Cerebellar cortex (tissue), 1 donor: ENCODE results near the gene AHDC1.
A peak's percentile ranks its signal among the peaks of the same experiment; 100 is the strongest.

ENCODE experiments used
- DNase-seq: peaks from one replicate; pipeline ENCODE4 v3.0.0-alpha.2; 2015; ENCODE audit warnings: low spot score

AHDC1 gene

DNA sequence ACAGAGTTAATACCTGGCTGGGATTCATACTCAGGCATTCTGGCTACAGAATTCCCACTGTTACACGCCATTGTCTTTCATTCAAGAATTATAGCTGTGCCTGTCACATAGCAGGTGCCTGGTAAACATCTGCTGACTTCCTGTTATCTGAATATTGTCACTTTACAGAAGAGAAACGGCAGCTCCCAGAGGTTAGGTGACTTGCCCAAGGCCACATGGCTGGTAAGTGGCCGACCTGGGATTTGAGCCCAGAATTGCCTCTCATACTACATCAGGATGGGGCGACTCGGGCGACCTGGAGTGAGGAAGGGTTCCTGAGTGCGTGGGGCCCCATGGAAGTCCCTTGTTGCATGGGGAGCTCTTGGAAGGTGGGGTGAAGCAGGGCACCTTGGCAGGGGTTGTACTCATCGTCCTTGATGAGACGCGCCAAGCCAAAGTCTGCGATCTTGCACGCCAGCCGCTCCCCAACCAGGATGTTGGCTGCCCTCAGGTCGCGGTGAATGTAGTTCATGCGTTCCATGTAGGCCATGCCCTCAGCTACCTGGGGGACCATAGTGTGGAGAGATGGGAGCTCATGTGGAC is 10.2 kb upstream of the AHDC1 start:
- no peak for DNase-seq

GRCh38 chr1:27612718-27613117 is 8.8 kb upstream of the AHDC1 start:
- no peak for DNase-seq

DNA sequence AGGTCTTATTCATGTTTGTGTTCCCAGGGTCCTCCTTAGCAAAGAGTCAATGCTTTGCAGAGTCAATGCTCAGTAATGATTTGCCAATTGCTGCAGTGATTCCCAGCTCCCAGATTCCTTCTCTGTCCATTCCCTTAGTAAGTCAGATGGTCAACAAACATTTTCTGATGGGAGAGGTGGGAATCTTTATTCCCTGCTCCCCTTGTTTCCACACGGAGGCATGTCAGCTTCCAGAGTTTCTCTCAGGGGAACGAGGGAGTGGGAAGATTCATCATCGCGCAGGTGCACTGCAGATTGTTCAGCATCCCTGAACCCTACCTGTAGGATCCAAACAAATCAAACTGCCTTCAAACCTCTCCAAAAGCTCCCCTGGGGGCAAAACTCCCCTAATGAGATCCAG is 7.5 kb upstream of the AHDC1 start:
- no peak for DNase-seq

DNA sequence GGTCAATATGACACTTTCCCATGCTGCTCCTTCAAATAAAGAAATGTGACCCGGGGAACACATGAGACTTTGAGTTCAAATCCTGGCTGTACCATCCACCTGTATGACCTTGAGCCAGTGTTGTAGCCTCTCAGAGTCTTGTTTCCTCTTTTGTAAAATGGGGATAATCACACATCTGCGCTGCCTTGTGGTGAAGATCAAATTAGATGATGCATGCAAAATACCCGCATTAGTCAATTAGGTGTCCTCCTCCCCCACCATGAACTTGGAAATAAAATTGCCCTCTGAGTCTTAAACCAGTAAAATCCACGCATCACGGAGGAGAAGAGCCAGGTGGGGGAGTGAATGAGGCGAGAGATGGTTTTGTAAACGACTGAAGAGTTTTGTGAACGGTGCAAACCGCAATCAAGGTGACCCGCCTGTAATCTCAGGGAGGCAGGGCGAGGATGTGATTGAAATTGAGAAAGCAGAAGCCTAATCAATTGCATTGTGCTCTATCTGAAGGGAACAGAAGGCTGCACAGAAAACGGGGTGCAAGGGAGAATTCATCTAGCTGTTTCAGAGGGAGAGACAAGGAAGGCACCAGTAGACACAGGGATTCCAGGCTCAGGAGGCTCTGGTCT is 5.8 kb upstream of the AHDC1 start:
- DNase-seq, result no peak

GRCh38 chr1:27609210-27609555 is 5.2 kb upstream of the AHDC1 start:
- no peak for DNase-seq

- DNase-seq, result no peak
Observed at GRCh38 chr1:27607239-27607804, 3.4 kb upstream of the AHDC1 start.

DNA sequence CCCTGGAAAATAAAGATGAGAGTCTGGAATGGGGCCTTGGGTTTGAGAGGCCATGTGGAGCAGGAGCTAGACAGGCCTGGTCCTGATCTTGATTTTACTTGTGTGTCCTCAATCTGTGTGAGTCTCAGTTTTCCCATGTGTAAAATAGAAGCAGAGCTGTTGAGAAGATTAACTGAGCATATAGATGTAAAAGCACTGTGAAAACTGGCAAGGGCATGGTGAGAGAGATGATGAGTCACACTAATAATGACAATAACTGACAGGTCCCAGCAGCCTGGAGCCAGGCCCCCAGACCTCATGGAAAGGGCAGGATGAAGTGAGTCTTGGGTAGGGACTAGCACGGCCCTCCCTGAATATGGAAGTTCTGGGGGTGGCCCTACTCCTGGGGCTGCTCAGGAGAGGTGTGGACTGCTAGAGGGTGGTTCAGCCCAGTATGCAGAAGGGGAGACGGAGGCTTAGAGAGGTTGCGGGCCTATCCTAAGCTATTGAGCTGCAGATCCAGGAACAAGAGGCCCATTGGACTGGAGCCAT is 2.8 kb upstream of the AHDC1 start:
- DNase-seq, result no peak

DNA sequence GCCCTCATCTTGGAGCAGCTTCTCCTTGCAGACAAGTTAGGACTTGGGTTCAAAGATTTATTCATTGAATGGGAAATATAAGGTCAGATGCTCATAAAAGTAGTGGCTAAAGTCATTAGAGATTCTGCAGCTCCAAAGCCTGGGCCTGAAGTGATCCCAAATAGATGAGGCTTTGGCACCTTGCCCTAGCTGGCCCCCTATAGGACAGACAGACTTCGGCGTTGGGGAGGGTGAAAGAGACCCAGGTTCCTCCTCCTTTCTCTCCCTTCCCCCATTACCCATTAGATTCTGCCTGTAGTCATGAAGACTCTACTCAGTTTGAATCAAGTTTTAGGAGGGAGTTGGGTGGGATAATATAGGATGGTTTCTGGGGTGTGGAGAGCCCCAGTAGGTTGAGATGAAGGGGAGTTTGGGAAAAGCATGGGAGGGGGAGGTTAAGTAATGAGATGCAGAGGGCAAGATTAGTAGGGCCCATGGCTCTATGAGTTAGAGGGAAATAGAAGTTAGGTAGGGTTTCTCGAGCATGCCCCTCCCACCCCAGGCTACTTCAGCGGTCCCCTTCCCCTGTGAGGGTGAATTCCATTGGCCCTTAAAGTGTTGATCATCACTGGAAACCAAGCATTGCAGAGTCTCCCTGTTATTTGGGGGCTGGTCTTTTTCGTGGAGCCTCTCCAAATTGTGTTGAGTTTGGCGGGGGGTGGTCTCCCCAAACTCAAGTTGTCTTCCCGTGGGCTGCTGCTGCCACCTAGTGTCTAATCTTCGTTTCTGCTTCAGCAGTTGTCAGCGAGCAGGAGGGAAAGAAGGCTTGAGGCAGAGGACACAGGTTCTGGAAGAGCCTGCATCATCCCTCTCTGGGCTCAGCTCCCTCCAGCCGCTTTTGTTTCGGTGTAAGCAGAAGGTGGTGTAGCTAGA is 2.1 kb upstream of the AHDC1 start:
- peak; percentile 86 for DNase-seq

- DNase-seq, result no peak
Observed at GRCh38 chr1:27605300-27605766, 1.4 kb upstream of the AHDC1 start.

GRCh38 chr1:27604579-27605299 is 795 bp upstream of the AHDC1 start:
- DNase-seq, result no peak

GRCh38 chr1:27603309-27603680 is 649 bp downstream of the AHDC1 start:
- no peak for DNase-seq

DNA sequence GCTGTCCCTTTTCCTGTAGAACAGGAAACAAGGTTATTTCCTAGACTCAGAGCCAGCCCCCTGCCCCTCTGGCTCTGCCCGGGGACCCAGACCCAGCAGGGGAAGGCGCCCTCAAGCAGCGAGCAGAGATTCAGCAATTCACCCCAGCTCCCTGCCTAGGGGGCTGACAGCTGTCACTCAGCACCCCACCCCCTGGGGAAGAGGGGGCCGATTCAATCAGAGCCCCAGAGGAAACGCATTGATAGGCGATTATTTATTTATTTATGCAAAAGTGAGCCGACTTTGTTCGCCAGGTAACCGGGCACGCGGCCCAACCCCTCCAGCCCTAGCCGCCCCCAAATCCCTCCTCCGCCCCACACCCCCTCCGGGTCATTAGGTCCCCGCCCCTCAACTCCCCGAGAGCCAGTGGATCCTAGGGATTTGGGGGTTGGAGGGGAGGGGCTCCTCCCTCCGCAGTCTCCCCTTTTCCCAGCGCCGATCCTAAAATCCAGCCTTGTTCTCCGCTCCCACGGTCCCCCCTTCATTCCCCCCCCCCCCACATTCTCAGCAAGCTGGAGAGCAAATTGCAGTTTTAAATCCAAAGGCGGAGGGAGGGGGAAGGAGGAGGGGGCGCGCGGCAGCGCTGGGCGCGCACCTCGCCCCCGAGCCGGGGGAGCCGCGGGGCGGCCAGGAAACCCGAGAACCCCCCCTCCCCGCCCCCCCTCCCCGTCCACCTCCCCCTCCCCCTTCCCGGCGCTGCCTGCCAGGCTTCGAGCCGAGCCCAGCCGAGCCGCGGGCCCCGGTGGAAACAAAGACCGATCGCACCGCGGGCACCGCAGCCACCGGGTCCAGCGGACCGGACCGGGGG is 1.3 kb downstream of the AHDC1 start:
- no peak for DNase-seq

- DNase-seq, result no peak
Observed at GRCh38 chr1:27601771-27602461, 2.0 kb downstream of the AHDC1 start.

GRCh38 chr1:27601321-27601770 is 2.6 kb downstream of the AHDC1 start:
- no peak for DNase-seq

DNA sequence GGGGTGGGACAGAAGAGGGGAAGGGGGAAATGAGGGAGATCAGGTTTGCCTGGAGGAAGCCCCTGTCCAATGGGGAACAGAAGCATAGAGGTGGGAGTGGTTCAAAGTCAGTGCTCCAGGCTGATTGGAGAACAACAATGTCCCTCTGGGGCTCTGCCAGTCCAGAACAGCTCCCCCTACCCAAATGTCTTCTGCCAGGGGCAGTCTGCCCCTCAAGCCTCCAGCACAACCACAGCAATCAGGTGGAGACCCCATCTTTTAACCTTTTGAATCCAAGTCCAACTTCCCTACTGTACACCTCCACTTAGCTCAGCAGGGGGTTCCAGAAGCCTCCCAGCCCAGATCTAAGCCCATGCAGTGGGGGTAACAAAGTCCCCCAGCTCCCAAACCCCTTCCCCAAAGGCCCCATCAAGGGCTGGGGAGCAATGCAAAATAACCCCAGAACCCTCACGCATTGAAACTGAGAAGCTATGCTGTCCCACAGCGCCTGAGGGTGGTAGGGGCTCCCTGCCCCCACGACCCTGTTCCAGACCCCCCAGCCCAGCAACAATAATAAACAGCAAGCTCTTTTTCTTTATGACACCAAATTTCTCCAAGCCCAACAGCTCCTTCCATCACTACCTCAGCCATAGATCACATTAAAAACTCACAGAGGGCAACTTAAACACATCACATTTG is 3.3 kb downstream of the AHDC1 start:
- peak; percentile 69 for DNase-seq

DNA sequence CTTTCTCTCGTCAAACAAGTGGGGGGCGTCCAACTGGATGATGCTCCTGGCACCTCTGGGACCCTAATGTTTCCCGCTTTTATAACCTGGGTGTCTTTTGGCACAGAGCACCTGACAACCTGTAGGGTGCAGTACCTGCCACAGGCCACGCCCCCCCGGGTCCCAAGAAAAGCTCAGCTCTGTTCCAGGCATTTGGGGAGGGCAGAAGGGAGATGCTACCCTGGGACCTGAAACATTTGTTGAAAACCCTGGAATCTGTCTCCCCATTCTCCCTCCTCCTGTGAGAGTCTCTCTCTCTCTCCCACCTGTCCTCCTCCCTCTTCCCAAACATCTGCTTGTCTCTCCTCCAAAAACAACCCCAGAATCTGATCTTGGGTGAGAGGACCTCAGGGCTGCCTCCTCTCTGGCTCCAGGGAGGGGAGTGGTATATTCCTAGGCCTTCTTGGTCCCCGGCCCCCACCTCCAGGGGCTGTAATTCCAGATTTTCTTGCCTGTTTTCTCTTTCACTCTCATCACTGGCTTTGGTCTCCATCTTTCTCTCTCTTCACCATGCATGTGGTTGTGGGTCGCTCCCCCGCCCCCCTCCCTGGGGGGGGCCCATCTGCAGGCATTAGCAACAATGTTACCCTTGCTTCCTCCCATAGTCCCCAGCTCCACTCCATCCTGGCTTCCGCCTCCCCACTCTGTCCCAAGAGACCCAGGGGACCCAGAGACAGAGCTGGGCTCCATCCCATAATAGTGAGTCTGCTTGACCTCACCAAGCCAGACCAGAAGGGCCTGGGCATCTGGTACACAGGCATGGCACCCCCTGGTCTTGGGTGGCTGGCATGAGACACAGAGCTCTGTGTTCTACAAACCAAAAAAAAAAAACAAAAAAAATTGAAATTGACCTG is 4.1 kb downstream of the AHDC1 start:
- DNase-seq, result no peak

DNA sequence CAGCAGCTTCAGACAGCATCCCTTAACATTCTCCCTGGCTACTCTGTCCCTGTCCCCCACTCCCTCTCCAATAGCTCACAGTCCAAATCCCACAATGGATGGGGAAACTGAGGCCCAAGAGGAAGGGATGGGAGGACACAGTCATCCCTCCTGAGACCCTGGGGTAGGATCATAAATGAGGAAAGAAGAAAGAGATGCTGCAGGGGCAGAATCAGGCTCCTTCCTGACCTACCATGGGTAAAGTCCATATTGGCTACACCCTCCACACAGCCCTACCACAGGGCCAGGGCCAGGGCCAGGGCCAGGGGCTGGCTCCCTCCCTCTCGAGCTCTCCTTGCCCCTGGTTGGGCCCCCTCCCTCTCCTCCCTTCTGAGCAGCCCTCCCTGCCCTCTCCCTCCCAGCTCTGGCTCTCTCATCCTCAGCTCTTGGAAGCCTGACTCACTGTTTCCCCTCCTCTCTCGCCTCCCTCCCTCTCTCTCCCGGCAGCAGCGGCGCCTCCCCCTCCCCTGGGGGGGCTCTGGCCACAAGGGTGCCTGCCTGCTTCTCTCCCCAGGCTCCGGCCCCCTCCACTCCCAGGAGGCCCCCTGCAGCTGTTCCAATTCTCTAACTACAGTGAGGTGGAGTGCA is 4.9 kb downstream of the AHDC1 start:
- no peak for DNase-seq

DNA sequence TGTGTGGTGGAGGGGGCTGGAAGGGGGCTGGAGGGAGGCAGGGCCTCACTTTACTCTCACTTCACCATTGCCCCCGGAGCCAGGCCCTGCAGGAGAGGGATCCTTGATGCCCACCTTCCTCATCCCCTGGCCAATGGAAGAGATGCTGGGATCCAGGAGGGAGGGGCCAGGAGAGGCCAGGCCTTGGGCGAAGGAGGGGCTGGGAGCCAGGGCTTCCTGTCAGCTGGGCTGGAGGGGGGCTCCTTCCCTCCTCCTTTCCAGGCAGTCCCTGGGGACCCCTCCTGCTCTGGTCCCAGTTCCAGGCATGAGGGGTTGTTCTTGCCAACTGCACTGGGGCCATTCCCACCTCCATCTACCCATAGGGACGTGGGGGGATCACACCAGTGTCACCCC is 5.7 kb downstream of the AHDC1 start:
- no peak for DNase-seq
